Esophagus muscularis mucosa (tissue), 4 donors: ENCODE results near the gene KCTD5. TPM values are rescaled to one million over a fixed set of nuclear protein-coding genes. Genes with fewer than 3 reads are reported as not detected.

Experiments
- DNase-seq: peaks from one replicate; pipeline ENCODE4 v3.0.0-alpha.2; 2017; ENCODE audit errors: extremely low spot score
- H3K27ac ChIP-seq, 4 donors: fragments of 200-600 bp; sonication (generic); replicated peaks in 1 of 4; 1 replicate in 3 of 4; 2 replicates in 1 of 4; pipeline ENCODE4 v1.5.1; 2016 to 2019; ENCODE audit warnings: mild to moderate bottlenecking in 1 of 4
- H3K27me3 ChIP-seq, 4 donors: fragments of 200-600 bp; sonication (generic); one replicate each; pipeline versions ENCODE4 v1.5.1 to v1.6.0; 2016 to 2019
- H3K36me3 ChIP-seq, 4 donors: fragments of 200-600 bp; sonication (generic); one replicate each; pipeline ENCODE4 v1.5.1; 2016 to 2019
- H3K4me1 ChIP-seq, 4 donors: fragments of 200-600 bp; sonication (generic); one replicate each; pipeline ENCODE4 v1.5.1; 2016 to 2019
- H3K4me3 ChIP-seq, 4 donors: fragments of 200-600 bp; sonication (generic); 1 replicate in 2 of 4; 2 replicates in 2 of 4; pipeline ENCODE4 v1.5.1; 2016 to 2019; ENCODE audit warnings: mild to moderate bottlenecking in 4 of 4, moderate library complexity in 1 of 4
- H3K9me3 ChIP-seq, 4 donors: fragments of 200-600 bp; sonication (generic); 1 replicate in 3 of 4; 2 replicates in 1 of 4; pipeline ENCODE4 v1.5.1; 2016 to 2019
- EP300 ChIP-seq: sonication (generic); formaldehyde crosslinking; IDR thresholded peaks from one replicate; pipeline ENCODE4 v1.6.1; 2017; ENCODE audit warnings: antibody characterized with exemption
- POLR2A ChIP-seq: fragments of 450-650 bp; IDR thresholded peaks from one replicate; pipeline ENCODE4 v1.6.1; 2017; ENCODE audit warnings: antibody characterized with exemption, moderate library complexity, mild to moderate bottlenecking, low read depth
- POLR2AphosphoS5 ChIP-seq, 2 donors: sonication (generic); formaldehyde crosslinking; IDR thresholded peaks; one replicate each; pipeline ENCODE4 v1.6.1; 2017; ENCODE audit warnings: antibody characterized with exemption in 2 of 2
- WGBS: methylation state at CpG from one replicate; pipeline ENCODE4 v1.1.5; 2018; 5-methylcytosine and 5-hydroxymethylcytosine counted together
- intact Hi-C: fragments of 100-400 bp; cut with DNase I; formaldehyde crosslinking; loops from one replicate; pipeline ENCODE4 v1.15.1; 2023
- total RNA-seq, 4 donors: library from RNA; depleted of rRNA; stranded (reverse); fragments of >200 nt; gene quantifications; one replicate each; pipeline versions ENCODE4 v1.1.0 to v1.2.1, GENCODE V29; 2016
- TF ChIP-seq, protein P1 (sequence below), 3 experiments: fragments of 200-600 bp in 2 of 3; fragments of 450-650 bp in 1 of 3; sonication (generic) in 2 of 3; IDR thresholded peaks; one replicate each; pipeline ENCODE4 v1.5.1; 2017 to 2019; ENCODE audit warnings: antibody characterized with exemption in 3 of 3, mild to moderate bottlenecking in 2 of 3, moderate library complexity in 1 of 3

KCTD5 gene
- total RNA-seq, 4 donors from 2014 or later = 9.1 to 22.1 (median 15.7) TPM

DNA sequence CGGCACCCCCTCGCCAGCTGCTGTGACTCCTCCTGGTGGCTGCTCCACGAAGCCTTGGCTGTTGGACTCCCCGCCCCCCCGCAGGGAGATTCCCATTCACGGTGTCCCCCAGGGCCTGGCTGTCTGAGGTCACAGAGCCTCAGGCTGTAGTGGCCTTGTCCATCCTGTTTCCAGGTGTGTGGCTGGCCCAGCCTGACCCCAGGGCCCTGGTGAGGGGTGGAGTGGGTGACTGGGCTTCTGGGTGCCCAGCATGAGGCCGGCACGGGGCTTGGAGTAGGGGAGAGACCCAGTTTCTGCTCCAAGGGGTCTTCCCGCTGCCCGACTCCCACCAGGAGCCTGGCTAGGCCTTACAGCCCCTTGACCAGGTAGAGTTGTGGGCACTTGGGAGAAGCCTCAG is 27.3 kb downstream of the KCTD5 start:
- Histone ChIP-seq H3K4me1 (no peaks in the 10 kb centered on the region), H3K27ac (no peak overlapping the region), H3K36me3 (peaks cover 30 to 57% (median 48%) of the 10 kb centered on the region in 4 donors), H3K27me3 (no peaks in the 10 kb centered on the region), H3K9me3 (no peaks in the 10 kb centered on the region), H3K4me3 (no peak overlapping the region)
- intact Hi-C loops = no loop called here
- TF ChIP-seq, protein P1, sequence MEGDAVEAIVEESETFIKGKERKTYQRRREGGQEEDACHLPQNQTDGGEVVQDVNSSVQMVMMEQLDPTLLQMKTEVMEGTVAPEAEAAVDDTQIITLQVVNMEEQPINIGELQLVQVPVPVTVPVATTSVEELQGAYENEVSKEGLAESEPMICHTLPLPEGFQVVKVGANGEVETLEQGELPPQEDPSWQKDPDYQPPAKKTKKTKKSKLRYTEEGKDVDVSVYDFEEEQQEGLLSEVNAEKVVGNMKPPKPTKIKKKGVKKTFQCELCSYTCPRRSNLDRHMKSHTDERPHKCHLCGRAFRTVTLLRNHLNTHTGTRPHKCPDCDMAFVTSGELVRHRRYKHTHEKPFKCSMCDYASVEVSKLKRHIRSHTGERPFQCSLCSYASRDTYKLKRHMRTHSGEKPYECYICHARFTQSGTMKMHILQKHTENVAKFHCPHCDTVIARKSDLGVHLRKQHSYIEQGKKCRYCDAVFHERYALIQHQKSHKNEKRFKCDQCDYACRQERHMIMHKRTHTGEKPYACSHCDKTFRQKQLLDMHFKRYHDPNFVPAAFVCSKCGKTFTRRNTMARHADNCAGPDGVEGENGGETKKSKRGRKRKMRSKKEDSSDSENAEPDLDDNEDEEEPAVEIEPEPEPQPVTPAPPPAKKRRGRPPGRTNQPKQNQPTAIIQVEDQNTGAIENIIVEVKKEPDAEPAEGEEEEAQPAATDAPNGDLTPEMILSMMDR (IDR thresholded peaks at IDR 0.05) = no peak
- TF ChIP-seq EP300 = no peak
- no peak for TF ChIP-seq POLR2AphosphoS5 (IDR thresholded peaks at IDR 0.05)
- TF ChIP-seq POLR2A = no peak
- 95% methylated on average over 6 of the region's 10 CpGs for WGBS
- no peak for DNase-seq

DNA sequence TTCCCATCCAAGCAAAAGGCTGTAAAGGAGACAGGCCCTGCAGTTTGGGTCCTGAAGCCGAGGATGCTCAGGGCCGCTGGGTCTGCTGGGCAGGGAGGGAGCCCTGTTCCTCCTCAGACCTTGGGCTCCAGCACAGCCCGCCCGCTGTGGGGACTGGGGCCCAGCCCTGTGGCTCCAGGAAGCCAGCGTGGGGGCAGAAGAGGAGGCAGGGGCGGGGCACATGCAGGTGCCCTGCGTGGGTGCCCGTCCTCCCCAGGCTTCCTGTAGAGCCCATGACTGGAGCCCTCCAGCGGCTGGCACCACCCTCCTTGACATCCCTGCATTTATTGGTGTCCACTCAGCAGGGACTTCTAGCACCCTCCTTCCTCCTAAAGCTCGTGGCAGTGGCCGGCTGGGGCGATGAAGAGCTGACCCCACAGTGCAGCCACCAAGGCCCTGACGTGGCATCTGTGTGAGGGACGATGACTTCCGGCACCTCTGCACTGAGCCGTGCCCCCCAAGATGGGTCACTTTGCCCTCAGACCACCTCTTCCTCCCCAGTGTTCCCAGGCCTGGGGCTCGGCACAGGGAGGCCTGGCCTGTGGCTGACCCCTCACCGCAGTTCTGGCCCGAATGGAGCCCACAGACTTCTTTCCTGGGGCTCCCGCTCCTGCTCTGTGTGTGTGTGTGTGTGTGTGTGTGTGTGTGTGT is 27.8 kb downstream of the KCTD5 start:
- TF ChIP-seq EP300 (no peak), POLR2AphosphoS5 (IDR thresholded peaks at IDR 0.05) (no peak), POLR2A (no peak)
- TF ChIP-seq, protein P1 (IDR thresholded peaks at IDR 0.05) = no peak
- Histone ChIP-seq H3K4me1 (no peaks in the 10 kb centered on the region), H3K36me3 (peaks cover 26 to 51% (median 42%) of the 10 kb centered on the region in 4 donors), H3K4me3 (no peak overlapping the region), H3K9me3 (no peaks in the 10 kb centered on the region), H3K27ac (no peak overlapping the region), H3K27me3 (peaks cover 0 to 3% (median 0%) of the 10 kb centered on the region in 4 donors)
- WGBS = 88% methylated on average over 7 of the region's 20 CpGs
- intact Hi-C loops = loop anchor here (10.0 kb wide), 1 partner anchor 155 kb away; no protein-coding TSS in a partner anchor
- DNase-seq = no peak

DNA sequence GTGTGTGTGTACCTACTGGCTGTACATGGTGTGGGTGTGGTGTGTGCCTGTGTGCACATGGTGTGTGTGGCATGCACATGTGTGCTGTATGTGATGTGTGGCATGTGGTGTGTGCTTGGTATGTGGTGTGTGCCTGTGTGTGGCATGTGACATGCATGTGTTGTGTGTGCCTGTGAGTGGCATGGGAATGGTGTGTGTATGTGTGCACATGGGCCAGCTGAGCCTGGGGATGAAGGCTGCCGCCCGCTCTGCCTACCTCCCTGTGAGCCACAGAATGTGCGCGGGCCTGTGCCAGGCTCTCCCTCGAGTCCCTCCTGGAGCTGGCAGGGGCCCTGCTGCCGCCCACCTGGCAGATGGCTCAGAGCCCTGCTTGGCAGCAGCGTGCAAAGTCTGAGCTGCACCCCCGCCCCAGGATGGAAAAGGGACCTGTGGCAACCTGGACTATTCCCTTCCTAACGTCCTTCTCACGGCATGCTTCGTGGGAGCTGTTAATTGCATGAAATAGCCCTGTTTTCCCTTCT is 28.4 kb downstream of the KCTD5 start:
- WGBS = no CpG with 5 or more reads among the region's 11 CpGs
- peaks cover 0 to 9% (median 0%) of the 10 kb centered on the region in 4 donors for H3K27me3 ChIP-seq
- peaks cover 24 to 45% (median 37%) of the 10 kb centered on the region in 4 donors for H3K36me3 ChIP-seq
- peaks cover 3 to 6% (median 6%) of the 10 kb centered on the region in 4 donors for H3K4me1 ChIP-seq
- H3K4me3 ChIP-seq = no peak overlapping the region
- H3K9me3 ChIP-seq = no peaks in the 10 kb centered on the region
- H3K27ac ChIP-seq = no peak overlapping the region
- DNase-seq = no peak
- intact Hi-C loops = loop anchor here (10.0 kb wide), 1 partner anchor 154 kb away; no protein-coding TSS in a partner anchor
- TF ChIP-seq, protein P1 (IDR thresholded peaks at IDR 0.05) = no peak
- no peak for TF ChIP-seq EP300
- TF ChIP-seq POLR2A = no peak
- TF ChIP-seq POLR2AphosphoS5 (IDR thresholded peaks at IDR 0.05) = no peak

DNA sequence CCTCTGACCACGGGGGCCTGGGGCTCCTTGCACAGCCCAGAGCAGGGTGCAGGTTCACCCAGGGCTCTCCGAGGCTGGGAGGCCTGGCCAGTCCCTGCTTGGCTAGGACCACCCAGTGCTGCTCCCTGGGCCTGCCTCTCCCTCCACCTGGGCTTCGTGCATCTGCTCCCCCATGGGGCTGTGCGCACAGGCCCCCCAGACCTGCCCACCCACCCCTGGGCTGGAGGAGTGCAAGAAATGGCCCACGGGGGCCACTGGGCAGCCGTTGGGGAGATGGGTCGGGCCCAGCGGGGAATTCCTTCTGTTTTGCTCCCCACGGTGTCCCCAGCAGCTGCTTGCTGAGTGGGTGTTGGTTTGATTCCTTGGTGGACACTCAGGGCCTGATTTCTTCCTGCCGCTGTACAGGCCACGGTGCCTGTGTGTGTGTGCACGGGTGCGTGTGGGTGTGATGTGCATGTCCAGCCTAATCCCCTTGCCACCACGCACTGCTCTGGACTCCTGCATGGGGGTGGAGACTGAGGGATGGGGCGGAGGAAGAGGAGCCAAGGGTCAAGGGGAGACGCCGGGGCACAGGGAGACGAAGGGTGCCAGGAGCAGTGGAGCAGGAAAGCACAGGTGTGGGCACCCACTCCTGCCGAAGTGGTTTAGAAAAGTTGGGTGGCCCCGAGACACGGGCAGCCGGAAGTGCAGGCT is 29.2 kb downstream of the KCTD5 start:
- TF ChIP-seq, protein P1 (IDR thresholded peaks at IDR 0.05) = no peak
- TF ChIP-seq POLR2A (no peak), EP300 (no peak), POLR2AphosphoS5 (IDR thresholded peaks at IDR 0.05) (no peak)
- Histone ChIP-seq H3K4me1 (peaks cover 3 to 9% (median 8%) of the 10 kb centered on the region in 4 donors), H3K27ac (no peak overlapping the region), H3K9me3 (no peaks in the 10 kb centered on the region), H3K27me3 (peaks cover 0 to 16% (median 2%) of the 10 kb centered on the region in 4 donors), H3K4me3 (no peak overlapping the region), H3K36me3 (peaks cover 17 to 38% (median 34%) of the 10 kb centered on the region in 4 donors)
- intact Hi-C loops = loop anchor here (10.0 kb wide), 1 partner anchor 153 kb away; no protein-coding TSS in a partner anchor
- WGBS = 74% methylated on average over 17 of the region's 22 CpGs
- DNase-seq = no peak
